Right forelimb (tissue), 1 donor: ENCODE measurements around the gene FLNB.

ENCODE experiments used
- DNase-seq: peaks from one replicate; pipeline ENCODE4 v3.0.0-alpha.2; 2018

The FLNB gene

DNA sequence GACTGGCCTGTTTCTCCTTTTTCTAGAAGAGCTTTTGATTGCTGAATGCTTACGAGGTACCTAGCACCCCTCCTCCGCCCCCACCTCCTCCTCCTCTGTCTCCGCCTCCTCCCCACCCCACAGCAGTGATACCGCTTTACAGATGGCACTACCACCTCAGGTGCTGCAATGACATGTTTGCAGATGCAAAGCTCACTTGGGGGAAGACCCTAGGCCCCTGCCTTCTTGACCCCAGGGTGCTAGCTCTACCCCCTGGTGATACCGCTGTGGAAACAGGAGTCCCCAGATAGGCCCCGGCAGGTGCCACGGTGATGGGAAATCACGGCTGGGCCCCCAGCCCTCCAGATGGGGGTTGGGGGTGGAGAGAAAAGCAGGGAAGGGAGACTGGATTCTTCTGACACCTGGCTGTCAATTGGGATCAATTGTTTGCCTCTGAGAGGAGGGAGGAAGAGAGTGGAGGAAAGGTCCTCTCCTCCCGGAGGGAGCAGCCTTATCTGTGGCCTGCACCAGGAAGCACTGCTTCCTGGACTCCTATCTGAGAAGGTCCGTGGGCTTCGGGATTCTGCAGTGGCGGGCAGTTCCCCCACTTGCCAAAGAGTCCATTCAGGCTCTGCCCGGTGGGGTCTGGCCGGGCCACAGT, 164.9 kb downstream of the FLNB start:
- DNase-seq = no peak

DNA sequence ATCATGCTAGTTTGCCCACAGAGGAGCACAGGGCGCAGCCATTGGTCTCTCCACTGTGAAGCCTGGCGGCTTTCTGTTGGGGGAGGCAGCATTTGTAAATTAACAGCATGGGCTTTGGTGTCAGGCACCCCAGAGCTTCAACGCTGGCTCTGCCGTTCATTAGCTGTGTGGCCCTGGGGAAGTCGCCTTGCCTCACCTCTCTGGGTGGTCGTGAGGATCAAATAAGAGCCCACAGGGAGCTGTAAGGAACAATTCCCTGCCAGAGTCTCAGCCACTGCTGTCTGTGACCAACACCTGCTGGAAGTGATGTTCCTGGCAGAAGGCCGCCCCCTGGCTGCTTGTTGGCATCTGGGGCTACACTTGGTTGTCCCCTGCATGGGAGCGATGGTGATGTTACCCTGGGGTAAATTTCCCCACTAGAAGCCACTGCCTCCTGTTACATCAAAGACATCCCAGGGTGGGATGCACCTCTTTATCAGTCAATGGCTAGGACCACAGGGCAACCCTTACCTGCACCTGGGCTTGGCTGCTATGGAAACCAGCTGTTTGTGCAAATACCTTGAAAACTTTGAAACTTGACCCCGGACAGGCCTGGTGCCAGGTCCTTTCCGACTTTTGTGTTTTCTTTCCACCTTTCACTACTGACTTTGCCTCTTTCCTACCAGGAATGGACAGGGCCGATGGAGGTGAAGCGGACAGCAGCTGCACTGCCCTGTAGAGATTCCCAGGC, 165.6 kb downstream of the FLNB start:
- no peak for DNase-seq

DNA sequence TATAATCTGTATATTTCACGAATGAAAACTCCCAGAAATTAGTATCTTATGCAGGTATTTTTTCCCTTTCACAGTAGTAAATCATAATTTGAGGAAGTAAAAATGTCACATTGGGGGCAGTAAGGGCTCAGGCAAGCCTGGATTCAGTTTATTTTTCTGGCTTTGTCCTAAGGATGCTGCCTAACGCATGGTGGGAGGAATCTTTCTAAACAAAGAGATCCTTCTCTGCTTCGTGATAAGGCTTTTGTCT, 166.9 kb downstream of the FLNB start:
- DNase-seq = no peak

DNA sequence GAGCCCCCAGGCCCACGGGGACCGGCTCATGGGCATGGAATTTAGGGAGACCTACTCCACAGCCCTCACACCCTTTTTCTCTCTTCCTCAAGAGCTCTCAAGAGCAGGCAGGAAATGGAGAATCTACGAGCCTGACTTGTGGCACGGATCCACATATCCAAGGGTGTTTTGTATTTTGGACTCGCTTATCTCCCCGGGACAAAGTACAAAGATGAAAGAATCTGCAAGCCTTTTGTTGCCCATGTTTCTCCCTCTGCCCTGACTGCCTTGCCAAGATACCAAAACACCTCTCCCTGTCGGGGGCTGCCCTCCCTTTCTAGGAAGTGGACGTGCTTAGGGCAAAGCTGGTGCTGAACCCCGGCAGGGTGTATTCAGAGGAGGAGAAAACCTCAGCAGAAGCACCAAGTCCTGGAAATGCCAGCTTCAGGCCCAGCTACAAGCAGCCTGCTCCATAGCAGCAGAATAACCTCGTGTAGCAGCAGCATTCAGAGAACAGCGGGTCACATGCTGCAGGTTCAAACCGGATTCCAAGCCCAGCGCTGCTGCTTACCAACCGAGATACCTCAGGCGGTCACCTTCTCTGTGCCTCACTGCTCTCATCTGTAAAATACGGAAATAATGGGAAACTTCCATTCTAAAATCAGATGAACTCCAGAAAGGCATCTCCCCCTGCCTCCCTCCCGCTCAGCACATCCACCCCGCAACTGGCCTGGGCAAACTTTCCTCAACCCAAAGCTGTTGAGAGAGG, 167.4 kb downstream of the FLNB start:
- no peak for DNase-seq

DNA sequence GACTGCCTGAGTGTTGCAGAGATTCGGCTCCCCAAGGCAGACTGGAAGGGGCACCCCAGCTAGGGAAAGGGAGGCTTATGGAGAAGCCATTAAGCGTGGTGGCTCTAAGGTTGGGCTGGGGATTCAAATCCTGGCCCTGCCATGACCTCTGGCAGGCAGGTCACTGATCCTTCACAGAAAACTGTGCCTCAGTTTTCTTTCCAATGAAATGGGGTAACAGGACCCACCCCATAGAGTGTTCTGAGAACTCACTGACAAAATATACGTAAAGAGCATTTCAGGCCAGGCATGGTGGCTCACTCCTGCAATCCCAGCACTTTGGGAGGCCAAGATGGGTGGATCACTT, 167.9 kb downstream of the FLNB start:
- no peak for DNase-seq

DNA sequence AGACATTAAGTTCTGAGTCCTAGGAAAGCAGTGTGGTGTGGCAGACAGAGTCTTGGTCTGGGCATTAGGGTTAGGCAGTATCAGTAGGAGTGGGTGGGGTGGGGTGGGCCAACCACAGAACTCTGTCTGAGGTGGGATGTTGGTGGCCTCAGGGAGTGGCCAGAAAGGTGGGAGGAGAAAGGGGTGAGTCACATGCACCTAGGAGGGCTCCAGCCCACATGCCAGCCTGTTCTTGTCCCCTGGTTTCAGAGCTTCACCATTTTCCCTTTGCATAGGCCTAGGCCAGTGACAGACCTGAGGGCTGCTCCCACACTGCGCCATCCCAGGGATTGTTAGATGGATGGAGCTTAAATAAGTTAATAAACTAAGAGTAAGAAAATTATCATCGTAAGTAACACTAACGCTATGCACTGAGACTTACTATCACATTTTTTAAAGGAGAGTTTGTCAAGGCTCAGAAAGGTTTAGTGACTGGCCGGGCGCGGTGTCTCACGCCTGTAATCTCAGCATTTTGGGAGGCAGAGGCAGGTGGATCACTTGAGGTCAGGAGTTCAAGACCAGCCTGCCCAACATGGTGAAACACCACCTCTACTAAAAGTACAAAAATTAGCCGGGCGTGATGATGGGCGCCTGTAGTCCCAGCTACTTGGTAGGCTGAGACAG, 168.7 kb downstream of the FLNB start:
- no peak for DNase-seq

DNA sequence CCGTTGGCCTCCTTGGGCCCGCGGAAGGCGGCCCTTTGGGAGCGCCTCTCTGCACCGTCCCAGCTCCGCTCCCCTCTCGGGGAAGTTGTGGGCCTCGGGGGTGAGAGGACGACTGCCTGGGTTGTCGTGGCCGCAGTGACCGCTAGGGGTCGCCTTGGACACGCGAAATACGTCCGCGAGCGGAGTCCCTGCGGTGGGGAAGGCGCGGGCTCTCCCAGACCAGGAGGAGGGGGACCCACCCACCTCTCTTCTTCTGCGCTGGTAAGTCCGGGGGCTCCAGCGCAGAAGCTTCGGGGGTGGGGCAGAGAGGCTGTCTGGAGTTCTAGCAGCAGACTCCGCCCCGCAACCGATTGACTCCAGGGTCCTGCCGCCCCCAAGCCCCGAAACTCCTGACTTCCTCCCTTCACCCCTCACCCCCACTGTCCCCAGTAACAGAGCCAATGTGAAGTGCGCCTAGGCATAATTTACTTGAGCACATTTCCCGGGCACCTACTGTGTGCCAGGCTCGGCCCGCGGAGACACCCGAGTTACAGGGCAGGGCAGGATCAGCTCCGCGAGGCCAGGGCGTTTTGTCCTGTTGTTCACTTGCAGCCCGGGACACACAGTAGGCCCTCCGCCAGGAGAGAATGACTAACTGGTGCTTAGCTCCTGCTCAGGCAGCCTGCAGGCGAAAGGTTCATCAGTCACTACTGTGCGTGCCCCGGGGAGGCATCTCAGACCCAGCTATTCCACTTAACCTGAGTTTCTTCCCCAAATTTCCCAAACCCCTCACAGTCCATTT, 169.7 kb downstream of the FLNB start:
- DNase-seq = peak; percentile 94

DNA sequence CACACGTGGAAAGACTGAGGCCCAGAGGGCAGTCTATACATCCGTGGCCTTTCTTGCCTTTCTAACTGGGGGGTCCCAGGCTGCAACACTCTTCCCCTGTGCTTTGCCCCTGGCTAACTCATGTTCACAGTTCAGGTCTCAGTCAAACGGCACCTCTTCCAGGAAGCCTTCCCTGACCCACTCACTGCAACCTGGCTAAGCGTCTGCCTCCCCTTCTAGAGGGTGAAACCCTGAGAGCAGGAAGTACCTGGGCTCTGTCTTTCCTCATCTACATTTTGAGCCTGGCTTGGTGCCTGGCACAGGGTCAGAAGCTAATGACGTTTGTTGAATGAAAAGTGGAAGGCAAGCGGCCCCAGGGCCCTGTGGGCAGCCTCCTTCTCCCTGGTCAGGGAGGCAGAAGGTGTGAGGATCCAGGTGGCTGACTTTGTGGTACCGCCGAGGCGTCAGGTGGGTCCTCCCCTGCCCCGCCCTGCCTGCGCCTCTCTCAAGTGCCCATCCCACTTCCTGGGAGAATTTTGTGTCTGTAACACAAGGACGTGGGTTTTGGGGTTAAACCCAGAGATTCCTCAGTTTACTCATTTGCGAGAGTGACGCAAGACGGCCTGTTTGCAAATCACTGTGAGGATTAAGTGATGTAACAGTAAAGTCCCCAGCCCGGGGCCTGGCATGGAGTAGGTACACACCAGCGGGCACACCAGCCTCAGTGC, 170.5 kb downstream of the FLNB start:
- no peak for DNase-seq

DNA sequence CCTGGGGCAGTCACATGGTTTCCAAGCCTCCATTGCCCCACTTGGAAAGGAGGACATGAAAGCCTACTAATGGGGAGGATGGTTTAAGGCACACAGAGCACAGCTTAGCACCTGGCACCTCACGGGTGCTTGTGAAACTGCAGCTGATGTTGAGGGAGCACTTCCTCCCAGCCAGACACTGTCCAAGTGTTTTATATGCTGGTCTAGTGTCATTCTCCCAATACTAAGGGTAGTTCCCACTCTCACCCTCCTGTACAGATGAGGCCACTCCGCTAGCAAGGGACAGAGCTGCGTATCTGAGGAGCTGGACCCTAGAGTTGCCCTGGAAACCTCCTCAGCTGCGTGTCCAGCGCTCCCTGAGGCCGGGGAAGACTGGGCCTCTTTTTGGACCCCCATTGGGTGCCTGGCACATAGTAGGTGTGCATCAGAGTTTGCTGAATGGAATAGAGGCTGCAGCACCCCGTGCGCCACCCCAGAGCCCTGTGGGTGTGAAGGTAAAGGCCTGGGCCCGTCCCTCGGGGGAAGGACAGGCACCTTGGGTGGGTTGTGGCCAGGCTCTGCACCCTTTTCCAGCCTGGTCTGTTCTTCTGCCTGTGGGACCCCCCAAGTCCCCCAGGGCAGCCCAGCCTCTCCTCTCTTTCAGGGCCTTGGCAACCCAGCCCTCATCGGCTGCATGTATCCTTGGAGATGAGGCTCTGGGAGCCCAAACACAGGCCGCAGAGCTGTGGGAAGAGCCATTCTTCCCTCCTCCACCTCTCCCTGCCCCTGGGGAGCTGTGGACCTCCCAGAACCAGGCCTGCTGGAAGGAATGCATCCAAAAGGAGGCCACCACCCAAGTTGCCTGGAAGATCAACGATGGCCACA, 171.2 kb downstream of the FLNB start:
- DNase-seq = no peak

DNA sequence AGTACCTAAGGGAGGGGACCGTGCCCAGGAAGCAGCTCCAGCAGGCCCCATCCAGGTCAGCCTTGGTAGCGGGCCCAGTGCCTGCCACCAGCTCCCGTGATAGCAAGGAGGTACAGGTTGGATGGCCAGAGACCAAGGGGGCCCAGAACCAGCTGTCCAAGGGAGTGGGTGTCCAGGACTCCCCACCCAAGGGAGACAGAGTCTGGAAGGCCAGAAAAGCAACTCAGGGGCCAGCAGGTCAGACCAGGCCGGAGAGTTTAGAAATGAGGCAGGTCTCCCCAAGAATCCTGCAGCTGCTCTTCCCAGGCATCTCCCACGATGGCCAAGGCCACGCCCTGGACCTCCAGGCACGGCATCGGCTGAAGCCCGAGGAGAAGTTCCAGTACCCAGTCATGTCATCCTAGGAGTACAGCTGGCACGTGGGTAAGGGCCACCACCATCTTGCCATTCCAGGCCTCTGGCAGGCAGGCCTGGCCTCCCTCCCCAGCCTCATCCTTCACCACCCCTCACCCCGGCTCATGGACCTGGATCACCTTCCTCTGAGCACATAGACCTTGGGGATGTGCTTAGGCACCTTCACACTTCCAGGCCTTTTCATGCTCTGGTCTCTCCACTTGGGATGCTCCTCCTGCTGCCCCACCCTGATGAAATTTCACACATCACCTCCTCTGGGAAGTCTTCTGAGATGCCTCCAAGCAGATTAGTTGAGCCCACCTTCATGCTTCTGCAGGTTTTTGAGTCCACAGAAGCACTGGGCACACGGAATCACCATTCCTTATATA, 172.1 kb downstream of the FLNB start:
- no peak for DNase-seq

DNA sequence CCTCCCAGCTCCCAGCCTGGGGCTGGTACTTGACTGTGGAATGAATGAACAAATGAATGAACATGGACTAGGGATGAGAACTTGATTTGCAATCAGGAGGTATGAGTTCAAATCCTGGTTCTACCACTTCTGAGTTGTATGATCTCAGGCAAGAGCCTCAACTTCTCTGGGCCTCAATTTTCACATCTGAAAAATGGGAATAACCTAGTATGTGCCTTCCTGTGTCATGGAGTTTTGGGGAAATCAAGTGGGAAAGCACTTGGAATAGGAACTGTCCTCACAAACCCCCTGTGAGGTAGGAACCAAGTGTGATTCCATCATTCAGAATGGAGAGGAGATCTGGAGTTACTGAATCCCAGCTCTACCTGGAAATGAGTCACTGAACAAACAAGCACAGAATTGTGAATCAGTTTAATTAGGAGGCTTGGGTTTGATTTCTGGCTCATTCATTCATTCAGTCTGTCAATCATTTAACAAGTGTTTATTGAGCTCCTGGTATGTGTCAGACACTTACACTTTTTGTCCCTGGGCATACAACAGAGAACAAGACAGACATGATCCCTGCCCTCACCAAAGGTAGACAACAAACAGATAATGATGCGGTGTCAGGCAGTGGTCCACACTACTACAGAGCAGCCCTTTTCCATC, 172.8 kb downstream of the FLNB start:
- DNase-seq = no peak

DNA sequence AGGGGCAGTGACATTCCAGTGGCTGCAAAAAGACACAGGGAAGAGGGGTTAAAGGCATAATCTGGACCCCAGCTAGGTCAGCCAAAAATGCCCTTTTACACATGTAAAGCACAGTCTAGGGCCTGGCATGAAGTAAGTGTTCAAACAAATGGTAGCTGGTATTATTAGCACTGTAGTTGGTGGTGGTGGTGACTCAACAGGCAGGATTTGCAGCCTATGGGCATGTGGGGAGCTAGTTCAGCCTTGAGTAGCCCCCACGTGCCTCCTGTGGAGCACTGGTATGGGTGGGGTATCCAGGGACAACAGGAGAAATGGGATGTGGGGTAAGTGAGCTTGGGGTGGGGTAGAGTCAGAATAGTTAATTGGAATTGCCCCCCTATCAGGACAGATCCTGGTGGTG, 175.0 kb downstream of the FLNB start:
- DNase-seq = no peak

DNA sequence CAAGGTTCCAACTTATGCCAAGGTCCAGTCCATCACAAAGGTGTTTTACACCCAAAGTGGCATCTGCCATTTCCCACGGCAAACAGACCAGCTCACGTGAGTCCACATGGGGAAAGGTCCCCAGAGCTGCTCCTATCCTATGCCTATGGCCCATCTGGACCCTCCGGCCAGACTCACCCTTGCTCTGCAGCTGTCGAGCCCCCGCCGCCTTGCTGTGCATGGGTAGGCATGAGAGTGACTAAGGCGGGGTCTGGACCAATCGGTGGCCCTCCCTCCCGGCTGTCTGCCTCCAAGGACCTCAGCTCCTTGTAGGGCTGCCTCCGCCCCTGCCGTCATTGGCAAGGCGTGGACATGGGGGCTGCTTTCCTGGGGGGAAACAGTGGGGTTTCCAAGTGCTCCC, 175.7 kb downstream of the FLNB start:
- no peak for DNase-seq

DNA sequence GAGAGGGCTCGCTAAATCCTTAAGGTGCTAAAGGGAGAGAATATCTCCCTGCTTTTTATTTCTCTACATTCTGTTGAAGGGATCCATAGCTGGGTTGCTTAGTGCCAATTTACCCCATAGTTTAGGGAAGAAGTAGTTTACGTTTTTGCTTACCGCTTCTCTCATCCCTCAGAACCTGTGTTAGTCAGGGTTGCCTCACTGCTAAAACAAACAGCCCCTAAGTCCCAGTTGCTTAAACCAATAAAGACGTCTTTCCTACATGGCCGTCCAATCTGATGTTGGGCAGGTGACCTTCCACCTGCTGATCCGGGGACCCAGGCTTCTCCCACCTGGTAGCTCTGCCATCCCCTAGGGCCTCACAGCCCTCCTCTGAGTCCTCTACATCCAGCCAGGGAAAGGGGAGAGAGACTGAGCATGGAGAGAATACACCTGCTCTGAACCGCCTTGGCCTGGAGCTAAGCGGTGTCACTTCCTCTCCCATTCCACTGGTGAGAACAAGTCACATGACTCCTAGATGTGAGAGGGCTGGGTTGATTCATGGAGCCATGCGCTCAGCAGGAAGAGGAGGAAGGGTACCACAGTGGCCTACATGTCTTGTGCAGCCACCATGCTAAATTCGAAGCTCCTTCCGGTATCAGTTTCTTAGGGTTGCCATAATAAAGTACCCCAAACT, 176.2 kb downstream of the FLNB start:
- DNase-seq = no peak

DNA sequence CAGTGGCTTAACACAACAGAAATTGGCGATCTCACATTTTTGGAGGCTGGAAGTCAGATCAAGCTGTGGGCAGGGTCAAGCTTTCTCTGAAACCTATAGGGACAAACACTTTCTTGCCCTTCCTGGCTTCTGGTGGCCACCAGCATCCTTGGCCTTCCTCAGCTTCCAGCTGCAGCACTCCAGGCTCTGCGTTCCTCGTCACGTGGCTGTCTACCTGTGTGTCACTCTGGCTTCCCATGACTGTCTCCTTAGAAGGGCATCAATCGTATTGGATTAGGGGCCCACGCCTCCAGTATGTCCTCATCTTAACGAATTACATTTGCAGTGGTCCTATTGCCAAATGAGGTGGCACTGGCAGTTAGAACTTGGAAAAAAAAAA, 176.7 kb downstream of the FLNB start:
- no peak for DNase-seq

DNA sequence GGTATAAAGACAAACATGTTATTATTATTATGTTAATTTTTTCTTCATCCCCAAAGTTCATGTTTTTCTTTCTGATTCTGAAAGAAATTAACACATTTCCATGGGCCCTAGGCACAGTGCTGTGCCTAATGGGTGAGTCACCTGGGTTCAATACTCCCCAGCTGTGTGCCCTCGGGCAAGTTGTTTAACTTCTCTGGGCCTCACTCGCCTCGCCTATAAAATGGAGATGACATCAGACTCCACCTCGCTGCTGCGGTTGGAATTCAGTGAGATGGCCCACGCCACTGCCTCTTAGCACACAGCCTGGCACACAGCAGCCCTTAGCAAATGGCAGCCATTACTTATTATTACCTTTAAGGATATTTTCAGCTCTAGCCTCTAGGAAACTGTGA, 179.9 kb downstream of the FLNB start:
- DNase-seq = no peak

DNA sequence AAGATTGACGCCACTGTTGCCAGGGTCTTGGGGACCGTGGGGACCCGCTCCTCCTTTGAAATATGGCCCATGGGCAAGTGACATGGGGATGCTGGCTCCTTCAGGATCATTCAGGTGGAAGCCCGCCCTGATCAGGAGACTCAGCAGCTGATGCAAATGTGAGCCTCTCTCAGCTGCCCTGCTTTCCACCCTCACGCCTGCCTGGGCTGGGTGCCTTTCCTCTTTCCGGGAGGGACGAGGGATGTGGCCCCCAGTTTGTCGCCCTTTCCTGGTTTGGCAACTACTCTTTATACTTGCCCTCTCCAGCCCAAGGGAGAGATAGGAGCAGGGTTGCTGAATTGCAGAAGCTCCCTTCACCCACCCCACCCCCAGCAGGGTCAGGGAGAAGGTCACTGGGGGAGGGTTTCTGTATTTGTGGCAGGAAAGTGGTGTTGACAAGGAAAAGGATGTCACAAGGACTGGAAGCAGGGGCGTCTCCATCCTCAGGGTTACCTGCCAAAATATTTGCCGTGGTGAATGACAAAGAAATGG, 180.8 kb downstream of the FLNB start:
- no peak for DNase-seq

DNA sequence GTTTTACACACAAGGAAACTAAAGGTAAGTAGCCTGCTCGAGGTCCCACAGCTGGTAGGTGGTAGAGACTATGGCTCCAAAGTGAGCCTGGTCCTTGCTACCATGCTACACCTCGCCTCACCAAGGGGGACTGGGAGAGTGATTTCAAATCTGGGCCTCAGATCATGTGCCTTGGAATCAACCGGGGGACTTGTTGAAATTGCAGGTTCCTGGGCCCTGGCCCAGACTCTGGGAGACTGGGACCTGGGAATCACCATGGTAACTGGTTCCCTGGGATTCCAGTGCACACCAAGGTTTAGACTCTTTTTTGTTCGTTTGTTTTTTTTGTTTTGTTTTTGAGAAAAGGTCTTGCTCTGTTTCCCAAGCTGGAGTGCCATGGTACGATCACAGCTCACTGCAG, 181.5 kb downstream of the FLNB start:
- no peak for DNase-seq

DNA sequence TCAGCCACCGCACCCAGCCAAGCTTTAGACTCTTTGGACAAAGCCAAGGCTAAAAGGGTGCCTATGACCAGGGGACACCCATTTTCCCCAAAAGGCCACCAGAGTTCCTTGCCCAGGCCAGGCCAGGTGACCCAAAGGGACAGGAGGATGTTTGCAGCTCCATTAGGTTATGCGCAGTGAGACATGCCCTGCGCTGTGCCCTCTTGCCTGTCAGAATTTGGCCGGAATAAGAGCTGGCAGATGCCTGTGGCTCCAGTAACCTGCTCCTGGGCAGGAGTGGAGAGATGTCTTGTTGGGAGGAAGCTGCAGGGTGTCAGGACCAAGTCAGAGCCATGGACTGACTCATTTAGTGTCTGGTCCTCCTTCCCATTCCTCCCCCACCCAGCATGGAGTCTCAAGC, 182.1 kb downstream of the FLNB start:
- DNase-seq = no peak
